ENCODE results near the gene SLC26A4. TPM values are rescaled to one million over a fixed set of nuclear protein-coding genes. Genes with fewer than 3 reads are reported as not detected.

SLC26A4 gene
- total and polyA plus RNA-seq, 7 donors = 0.25 to 1.4 (median 0.57) TPM; not detected in 1

- H3K27ac ChIP-seq = peak overlapping the region in 2 of 4 donors; percentile 12 to 30
- 90 to 93% methylated on average over 4 of the region's 4 CpGs for WGBS, 2 donors
- no peak for DNase-seq
Observed at GRCh38 chr7:107696330-107696946, 35.8 kb downstream of the SLC26A4 start.

GRCh38 chr7:107697321-107698049 is 36.9 kb downstream of the SLC26A4 start:
- Histone ChIP-seq H3K36me3 (no peaks in the 10 kb centered on the region), H3K4me1 (peaks cover 0 to 7% (median 0%) of the 10 kb centered on the region in 4 donors), H3K4me3 (no peak overlapping the region), H3K9me3 (no peaks in the 10 kb centered on the region), H3K27me3 (no peaks in the 10 kb centered on the region), H3K27ac (peak overlapping the region in 2 of 4 donors; percentile 12 to 30)
- no peak for TF ChIP-seq CTCF (IDR thresholded peaks at IDR 0.05)
- no peak for TF ChIP-seq POLR2A (IDR thresholded peaks at IDR 0.05)
- TF ChIP-seq POLR2AphosphoS5 (IDR thresholded peaks at IDR 0.05) = no peak
- intact Hi-C loops (cut with DNase I) = no loop called here
- 78 to 81% methylated on average over 7 of the region's 7 CpGs for WGBS, 2 donors
- DNase-seq = no peak

More at GRCh38 chr7:107696330-107696946, 35.8 kb downstream of the SLC26A4 start:
- Histone ChIP-seq H3K4me1 (peaks cover 0 to 7% (median 0%) of the 10 kb centered on the region in 4 donors), H3K27me3 (no peaks in the 10 kb centered on the region), H3K4me3 (no peak overlapping the region), H3K9me3 (no peaks in the 10 kb centered on the region), H3K36me3 (no peaks in the 10 kb centered on the region)
- no peak for TF ChIP-seq EP300 (IDR thresholded peaks at IDR 0.05)
- intact Hi-C loops (cut with DNase I) = no loop called here

- Histone ChIP-seq H3K4me3 (no peak overlapping the region), H3K27me3 (no peaks in the 10 kb centered on the region), H3K9me3 (no peaks in the 10 kb centered on the region), H3K4me1 (no peaks in the 10 kb centered on the region), H3K36me3 (no peaks in the 10 kb centered on the region), H3K27ac (no peak overlapping the region)
- TF ChIP-seq EP300 (IDR thresholded peaks at IDR 0.05) (no peak), POLR2AphosphoS5 (IDR thresholded peaks at IDR 0.05) (no peak), CTCF (IDR thresholded peaks at IDR 0.05) (no peak), POLR2A (IDR thresholded peaks at IDR 0.05) (no peak)
- DNase-seq = no peak
- intact Hi-C loops (cut with DNase I) = no loop called here
Observed at GRCh38 chr7:107700570-107700969, 39.9 kb downstream of the SLC26A4 start.

- no peak for TF ChIP-seq EP300 (IDR thresholded peaks at IDR 0.05)
- TF ChIP-seq POLR2AphosphoS5 (IDR thresholded peaks at IDR 0.05) = no peak
- no peak for TF ChIP-seq CTCF (IDR thresholded peaks at IDR 0.05)
- TF ChIP-seq POLR2A (IDR thresholded peaks at IDR 0.05) = no peak
- Histone ChIP-seq H3K27ac (no peak overlapping the region), H3K36me3 (no peaks in the 10 kb centered on the region), H3K9me3 (no peaks in the 10 kb centered on the region), H3K27me3 (no peaks in the 10 kb centered on the region), H3K4me1 (no peaks in the 10 kb centered on the region), H3K4me3 (no peak overlapping the region)
- intact Hi-C loops (cut with DNase I) = no loop called here
- 71 to 89% methylated on average over 3 of the region's 3 CpGs for WGBS, 2 donors
- DNase-seq = no peak
Observed at GRCh38 chr7:107701191-107701590, 40.6 kb downstream of the SLC26A4 start.

GRCh38 chr7:107703219-107703618 is 42.6 kb downstream of the SLC26A4 start:
- H3K27ac ChIP-seq = no peak overlapping the region

More at GRCh38 chr7:107703219-107703618, 42.6 kb downstream of the SLC26A4 start:
- Histone ChIP-seq H3K27me3 (no peaks in the 10 kb centered on the region), H3K36me3 (no peaks in the 10 kb centered on the region), H3K4me1 (no peaks in the 10 kb centered on the region), H3K9me3 (no peaks in the 10 kb centered on the region), H3K4me3 (no peak overlapping the region)
- intact Hi-C loops (cut with DNase I) = no loop called here
- no peak for DNase-seq
- TF ChIP-seq POLR2A (IDR thresholded peaks at IDR 0.05) = no peak
- no peak for TF ChIP-seq POLR2AphosphoS5 (IDR thresholded peaks at IDR 0.05)
- TF ChIP-seq EP300 (IDR thresholded peaks at IDR 0.05) = no peak
- TF ChIP-seq CTCF (IDR thresholded peaks at IDR 0.05) = no peak
